SK-N-SH treated with all-trans-retinoic acid at 6 μM for 48 hours (cell line): ENCODE data around the gene SCGB1C2.

Experiments
- ATAC-seq: fragments of 200-7000 bp; cut with Tn5 transposase; 3 replicates; pipeline ENCODE4 v1.9.1; 2020; ENCODE audit warnings: mild to moderate bottlenecking, moderate library complexity
- ARNTL ChIP-seq: fragments of 450-650 bp; formaldehyde crosslinking; IDR thresholded peaks from 2 replicates; pipeline ENCODE4 v1.5.0; 2020; ENCODE audit warnings: low read depth, mild to moderate bottlenecking, moderate library complexity, borderline replicate concordance
- BACH2 ChIP-seq: fragments of 250-450 bp; sonication (Bioruptor Pico); IDR thresholded peaks from 2 replicates; pipeline ENCODE4 v1.9.0; 2021; ENCODE audit warnings: mild to moderate bottlenecking, borderline replicate concordance
- CREB5 ChIP-seq: fragments of 250-450 bp; sonication (Bioruptor Pico); IDR thresholded peaks from 2 replicates; pipeline ENCODE4 v1.5.1; 2020; ENCODE audit warnings: low read depth, mild to moderate bottlenecking, moderate library complexity
- CSDC2 ChIP-seq: fragments of 250-450 bp; sonication (Bioruptor Pico); IDR thresholded peaks from 2 replicates; pipeline ENCODE4 v1.5.0; 2020; ENCODE audit warnings: mild to moderate bottlenecking, moderate library complexity
- CSRNP3 ChIP-seq: fragments of 250-450 bp; sonication (Bioruptor Pico); IDR thresholded peaks from 2 replicates; pipeline ENCODE4 v1.5.1; 2021; ENCODE audit warnings: mild to moderate bottlenecking, moderate library complexity
- ESRRG ChIP-seq: fragments of 250-450 bp; sonication (Bioruptor Pico); IDR thresholded peaks from 2 replicates; pipeline ENCODE4 v1.6.1; 2021; ENCODE audit warnings: mild to moderate bottlenecking
- GLIS3 ChIP-seq: fragments of 250-450 bp; sonication (Bioruptor Pico); IDR thresholded peaks from 2 replicates; pipeline ENCODE4 v1.5.0; 2020; ENCODE audit warnings: mild to moderate bottlenecking, moderate library complexity
- ISL1 ChIP-seq: fragments of 250-450 bp; sonication (Bioruptor Pico); IDR thresholded peaks from 2 replicates; pipeline ENCODE4 v2.1.2; 2022; ENCODE audit warnings: mild to moderate bottlenecking, moderate library complexity
- OSR1 ChIP-seq: fragments of 250-450 bp; sonication (Bioruptor Pico); IDR thresholded peaks from 2 replicates; pipeline ENCODE4 v1.8.0; 2022; ENCODE audit warnings: moderate library complexity, mild to moderate bottlenecking, inconsistent platforms
- PATZ1 ChIP-seq: fragments of 250-450 bp; sonication (Bioruptor Pico); IDR thresholded peaks from 2 replicates; pipeline ENCODE4 v1.8.0; 2020; ENCODE audit warnings: mild to moderate bottlenecking, moderate library complexity, borderline replicate concordance
- POU6F1 ChIP-seq: fragments of 250-450 bp; sonication (Bioruptor Pico); IDR thresholded peaks from 2 replicates; pipeline ENCODE4 v1.8.0; 2021; ENCODE audit warnings: low read depth, mild to moderate bottlenecking, moderate library complexity, borderline replicate concordance
- PPARA ChIP-seq: fragments of 250-450 bp; sonication (Bioruptor Pico); IDR thresholded peaks from 2 replicates; pipeline ENCODE4 v1.5.0; 2020; ENCODE audit warnings: mild to moderate bottlenecking, borderline replicate concordance
- RARB ChIP-seq: fragments of 250-450 bp; sonication (Bioruptor Pico); IDR thresholded peaks from 2 replicates; pipeline ENCODE4 v1.8.0; 2021; ENCODE audit warnings: mild to moderate bottlenecking, moderate library complexity
- SNAI2 ChIP-seq: fragments of 250-450 bp; sonication (Bioruptor Pico); IDR thresholded peaks from 2 replicates; pipeline ENCODE4 v1.5.0; 2020; ENCODE audit warnings: mild to moderate bottlenecking, moderate library complexity
- TCF4 ChIP-seq: fragments of 250-450 bp; sonication (Bioruptor Pico); IDR thresholded peaks from 2 replicates; pipeline ENCODE4 v1.8.0; 2021; ENCODE audit warnings: mild to moderate bottlenecking, moderate library complexity, borderline replicate concordance
- TOX ChIP-seq: fragments of 250-450 bp; sonication (Bioruptor Pico); IDR thresholded peaks from 2 replicates; pipeline ENCODE4 v1.8.0; 2021; ENCODE audit warnings: mild to moderate bottlenecking, moderate library complexity, borderline replicate concordance
- TSHZ2 ChIP-seq: fragments of 250-450 bp; sonication (Bioruptor Pico); IDR thresholded peaks from 2 replicates; pipeline ENCODE4 v1.5.0; 2020; ENCODE audit warnings: mild to moderate bottlenecking, moderate library complexity
- ZC3H10 ChIP-seq: fragments of 250-450 bp; sonication (Bioruptor Pico); IDR thresholded peaks from 2 replicates; pipeline ENCODE4 v1.5.1; 2021; ENCODE audit warnings: mild to moderate bottlenecking, moderate library complexity
- ZFP3 ChIP-seq: fragments of 250-450 bp; sonication (Bioruptor Pico); IDR thresholded peaks from 2 replicates; pipeline ENCODE4 v1.5.0; 2020; ENCODE audit warnings: mild to moderate bottlenecking, moderate library complexity
- ZFP30 ChIP-seq: fragments of 450-650 bp; formaldehyde crosslinking; IDR thresholded peaks from 2 replicates; pipeline ENCODE4 v1.5.0; 2022; ENCODE audit warnings: mild to moderate bottlenecking, moderate library complexity
- ZNF565 ChIP-seq: fragments of 450-650 bp; formaldehyde crosslinking; conservative IDR thresholded peaks from 2 replicates; pipeline ENCODE4 v1.5.0; 2020; ENCODE audit warnings: low read depth, mild to moderate bottlenecking, moderate library complexity
- ZNF70 ChIP-seq: fragments of 450-650 bp; formaldehyde crosslinking; IDR thresholded peaks from 2 replicates; pipeline ENCODE4 v1.5.0; 2020; ENCODE audit warnings: mild to moderate bottlenecking, moderate library complexity
- ZNF8 ChIP-seq: fragments of 450-650 bp; formaldehyde crosslinking; IDR thresholded peaks from 2 replicates; pipeline ENCODE4 v1.5.0; 2020; ENCODE audit warnings: mild to moderate bottlenecking, moderate library complexity

Gene SCGB1C2

GRCh38 chr17:151886-152859, 14.8 kb downstream of the SCGB1C2 start:
- TF ChIP-seq TOX (no peak), ZNF70 (no peak), ZNF565 (CRISPR knock-in tag) (no peak), SNAI2 (no peak)
- ATAC-seq: no peak

GRCh38 chr17:152860-153420, 15.6 kb downstream of the SCGB1C2 start:
- no peak for ATAC-seq
- TF ChIP-seq CREB5 (CRISPR knock-in tag): no peak
- no peak for TF ChIP-seq TSHZ2 (CRISPR knock-in tag)
- TF ChIP-seq GLIS3 (CRISPR knock-in tag): no peak
- no peak for TF ChIP-seq RARB (CRISPR knock-in tag)
- TF ChIP-seq OSR1: no peak
- TF ChIP-seq TOX: no peak
- no peak for TF ChIP-seq BACH2
- TF ChIP-seq SNAI2: no peak

- ATAC-seq: no peak
- TF ChIP-seq ZC3H10: no peak
- no peak for TF ChIP-seq ZFP3 (CRISPR knock-in tag)
- no peak for TF ChIP-seq TCF4 (CRISPR knock-in tag)
- no peak for TF ChIP-seq BACH2
- no peak for TF ChIP-seq ESRRG (CRISPR knock-in tag)
- no peak for TF ChIP-seq ISL1
- no peak for TF ChIP-seq TSHZ2 (CRISPR knock-in tag)
- no peak for TF ChIP-seq SNAI2
- TF ChIP-seq CSDC2: no peak
- TF ChIP-seq POU6F1 (CRISPR knock-in tag): no peak
- TF ChIP-seq ZFP30: no peak
- TF ChIP-seq ZNF8 (CRISPR knock-in tag): no peak
- no peak for TF ChIP-seq PPARA (CRISPR knock-in tag)
- TF ChIP-seq CSRNP3: no peak
- TF ChIP-seq TOX: no peak
- no peak for TF ChIP-seq PATZ1 (CRISPR knock-in tag)
- no peak for TF ChIP-seq ARNTL (CRISPR knock-in tag)
- TF ChIP-seq ZNF70: no peak
Measured at GRCh38 chr17:153851-154250, 16.5 kb downstream of the SCGB1C2 start.
